Choroid plexus epithelial cell (primary cell): ENCODE data around the gene ATG4B.

ENCODE experiments used
- DNase-seq: peaks from one replicate; pipeline ENCODE4 v3.0.0-alpha.2; 2010; ENCODE audit warnings: low read depth
- H3K4me3 ChIP-seq: 2 replicates; pipeline ENCODE4 v1.5.1; 2011; ENCODE audit warnings: low read depth, mild to moderate bottlenecking, control low read depth, low read length, moderate library complexity
- TF ChIP-seq, protein P1 (sequence below): conservative IDR thresholded peaks from 2 replicates; pipeline ENCODE4 v1.5.1; 2011; ENCODE audit warnings: low read depth, mild to moderate bottlenecking, control low read depth, inconsistent platforms, low read length, moderate library complexity

Gene ATG4B

DNA sequence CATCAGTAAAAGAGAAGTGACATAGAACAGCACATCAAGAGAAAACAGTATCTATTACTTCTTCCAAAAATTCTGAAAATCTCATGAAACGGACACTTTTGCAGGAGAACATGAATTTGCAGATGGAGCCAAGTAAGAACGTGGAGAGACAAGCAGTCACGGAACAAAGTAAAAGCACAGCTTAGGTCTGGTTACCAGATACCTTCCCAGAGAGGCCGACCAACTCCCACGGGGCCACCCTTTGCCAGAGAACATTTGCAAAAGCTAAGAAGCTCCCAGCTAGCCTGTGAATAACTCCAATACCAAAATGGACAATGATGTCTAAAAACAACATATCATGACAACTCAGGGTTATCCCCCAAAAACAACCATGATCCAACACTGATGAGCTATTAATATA, 39.4 kb upstream of the ATG4B start:
- no peak overlapping the region for H3K4me3 ChIP-seq
- DNase-seq = peak; percentile 54
- TF ChIP-seq, protein P1, sequence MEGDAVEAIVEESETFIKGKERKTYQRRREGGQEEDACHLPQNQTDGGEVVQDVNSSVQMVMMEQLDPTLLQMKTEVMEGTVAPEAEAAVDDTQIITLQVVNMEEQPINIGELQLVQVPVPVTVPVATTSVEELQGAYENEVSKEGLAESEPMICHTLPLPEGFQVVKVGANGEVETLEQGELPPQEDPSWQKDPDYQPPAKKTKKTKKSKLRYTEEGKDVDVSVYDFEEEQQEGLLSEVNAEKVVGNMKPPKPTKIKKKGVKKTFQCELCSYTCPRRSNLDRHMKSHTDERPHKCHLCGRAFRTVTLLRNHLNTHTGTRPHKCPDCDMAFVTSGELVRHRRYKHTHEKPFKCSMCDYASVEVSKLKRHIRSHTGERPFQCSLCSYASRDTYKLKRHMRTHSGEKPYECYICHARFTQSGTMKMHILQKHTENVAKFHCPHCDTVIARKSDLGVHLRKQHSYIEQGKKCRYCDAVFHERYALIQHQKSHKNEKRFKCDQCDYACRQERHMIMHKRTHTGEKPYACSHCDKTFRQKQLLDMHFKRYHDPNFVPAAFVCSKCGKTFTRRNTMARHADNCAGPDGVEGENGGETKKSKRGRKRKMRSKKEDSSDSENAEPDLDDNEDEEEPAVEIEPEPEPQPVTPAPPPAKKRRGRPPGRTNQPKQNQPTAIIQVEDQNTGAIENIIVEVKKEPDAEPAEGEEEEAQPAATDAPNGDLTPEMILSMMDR = no peak

DNA sequence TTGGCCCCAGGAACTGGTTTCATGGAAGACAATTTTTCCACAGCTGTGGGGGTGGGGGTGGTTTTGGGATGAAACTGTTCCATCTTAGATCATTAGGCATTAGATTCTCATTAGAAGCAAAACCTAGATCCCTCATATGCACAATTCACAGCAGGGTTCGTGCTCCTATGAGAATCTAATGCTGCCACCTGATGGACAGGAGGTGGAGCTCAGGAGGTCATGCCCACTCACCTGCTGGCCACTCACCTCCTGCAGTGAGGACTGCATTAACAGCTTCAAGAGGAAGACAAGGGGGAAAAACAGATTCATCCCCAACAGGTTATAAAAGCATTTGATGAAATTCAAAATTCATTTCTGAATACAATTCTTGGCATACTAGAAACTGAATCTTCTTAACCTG, 39.0 kb upstream of the ATG4B start:
- H3K4me3 ChIP-seq = no peak overlapping the region
- DNase-seq = peak; percentile 41
- TF ChIP-seq, protein P1 = peak; percentile 52

DNA sequence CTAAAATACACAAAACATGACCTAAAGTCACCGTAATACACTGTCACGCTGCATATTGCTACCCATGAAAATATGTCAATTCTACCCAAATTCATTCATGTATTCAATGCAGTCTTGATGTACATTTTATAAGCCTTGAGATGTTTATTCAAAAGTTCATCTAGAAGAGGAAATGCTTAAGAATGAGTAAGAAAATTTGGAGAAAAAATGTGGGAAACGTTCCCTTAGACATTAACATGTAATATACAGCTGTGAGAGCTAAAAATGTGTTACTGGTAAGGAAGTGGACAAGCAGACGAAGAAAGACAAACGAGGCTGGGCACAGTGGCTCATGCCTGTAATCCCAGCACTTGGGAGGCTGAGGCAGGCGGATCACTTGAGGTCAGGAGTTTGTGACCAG, 37.9 kb upstream of the ATG4B start:
- no peak for DNase-seq
- H3K4me3 ChIP-seq = no peak overlapping the region
- TF ChIP-seq, protein P1 = no peak

DNA sequence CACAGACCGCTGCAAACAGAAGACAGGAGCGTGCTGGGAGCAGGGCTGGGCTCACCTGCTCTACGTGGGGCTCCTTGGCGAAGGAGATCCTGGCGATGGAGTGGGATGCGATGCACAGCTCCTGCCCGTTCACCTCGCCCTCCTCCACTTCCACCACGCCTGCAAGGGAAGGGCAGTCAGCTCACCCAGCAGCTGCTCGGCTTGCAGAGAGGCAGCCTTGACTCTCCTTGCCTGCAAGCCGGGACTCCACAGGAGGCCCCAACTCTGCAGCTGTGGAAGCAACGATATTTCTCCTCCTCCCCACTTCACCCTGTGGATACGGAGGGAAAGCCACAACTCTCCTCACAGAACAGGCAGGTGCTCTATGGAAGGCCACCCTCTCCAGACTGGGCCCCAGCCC, 35.7 kb upstream of the ATG4B start:
- no peak for DNase-seq
- no peak overlapping the region for H3K4me3 ChIP-seq
- TF ChIP-seq, protein P1 = no peak

DNA sequence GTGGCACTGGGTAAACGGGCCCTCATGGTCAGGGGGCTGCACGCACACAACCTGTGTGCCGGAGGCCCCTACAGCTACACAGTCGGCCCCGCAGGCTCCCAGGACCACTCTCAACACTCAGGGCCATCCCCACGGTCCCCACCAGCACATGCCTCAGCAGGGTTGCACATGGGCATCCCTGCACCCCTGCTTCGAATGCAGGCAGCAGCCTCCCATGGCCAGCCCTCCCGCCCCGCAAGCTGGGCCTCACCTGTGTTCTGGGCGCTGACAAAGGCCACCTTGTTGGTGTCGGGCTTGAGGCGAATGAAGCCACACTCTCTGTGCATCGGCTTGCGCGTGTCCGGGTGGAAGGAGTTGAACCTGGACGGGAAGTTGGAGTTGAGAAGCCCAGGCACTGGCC, 34.8 kb upstream of the ATG4B start:
- TF ChIP-seq, protein P1 = no peak
- DNase-seq = no peak
- H3K4me3 ChIP-seq = no peak overlapping the region

DNA sequence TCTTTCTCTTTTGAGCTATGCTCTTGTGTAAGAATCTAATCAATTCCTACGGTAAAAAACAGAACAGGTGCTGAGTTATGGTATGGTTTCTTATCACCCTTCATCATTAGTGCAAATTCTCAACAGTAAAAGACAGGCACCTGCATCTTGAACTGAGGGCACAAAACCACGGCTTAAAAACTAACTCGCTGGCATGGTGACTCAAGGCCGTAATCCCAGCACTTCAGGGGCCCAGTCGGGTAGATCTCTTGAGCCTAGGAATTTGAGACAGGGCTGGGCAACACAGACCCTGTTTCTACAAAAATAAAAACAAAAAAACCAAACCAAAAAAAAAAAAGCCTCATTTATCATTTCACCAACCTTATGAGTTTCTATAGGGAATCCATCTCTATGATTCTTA, 33.8 kb upstream of the ATG4B start:
- no peak for DNase-seq
- TF ChIP-seq, protein P1 = no peak
- no peak overlapping the region for H3K4me3 ChIP-seq

DNA sequence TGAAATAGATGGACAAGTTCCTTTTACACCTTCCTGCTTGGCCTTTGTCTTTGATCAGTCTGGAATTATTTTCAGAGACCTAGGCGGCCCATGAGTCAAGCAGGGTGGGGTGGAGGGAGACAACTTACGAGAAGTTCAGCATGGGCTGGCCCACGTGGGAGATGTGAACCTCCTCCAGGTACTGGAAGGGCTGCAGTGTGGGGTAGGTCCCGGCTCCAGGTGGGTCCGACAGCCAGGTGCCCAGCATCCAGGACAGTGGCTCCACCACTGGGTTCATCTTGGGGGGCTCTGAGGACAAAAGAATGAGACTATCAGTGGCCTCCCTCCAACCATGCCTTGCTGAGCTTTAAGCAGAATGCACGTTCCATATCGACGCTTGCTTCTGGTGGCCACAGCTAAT, 31.3 kb upstream of the ATG4B start:
- no peak for DNase-seq
- H3K4me3 ChIP-seq = no peak overlapping the region
- TF ChIP-seq, protein P1 = no peak
